T-helper 1 cell treated with Interleukin-12 subunit alpha and Interleukin-12 subunit beta and Interleukin-4 antibody, amounts not matched to agents 30 ng/mL and 1 ng/mL, for 36 hours (primary cell): Measurements from ENCODE around the gene PSTK. TPM values are rescaled to one million over a fixed set of nuclear protein-coding genes. Genes with fewer than 3 reads are reported as not detected.

ENCODE experiments used
- intact Hi-C: fragments of 100-400 bp; cut with micrococcal nuclease; formaldehyde crosslinking; loops from one replicate; pipeline ENCODE4 v1.15.1; 2024
- total RNA-seq: library from RNA; stranded (reverse); gene quantifications from 2 replicates; pipeline ENCODE4 v1.2.3, GENCODE V29; 2022

The PSTK gene
- total RNA-seq, result 3.8 and 5.1 TPM in 2 replicates

DNA sequence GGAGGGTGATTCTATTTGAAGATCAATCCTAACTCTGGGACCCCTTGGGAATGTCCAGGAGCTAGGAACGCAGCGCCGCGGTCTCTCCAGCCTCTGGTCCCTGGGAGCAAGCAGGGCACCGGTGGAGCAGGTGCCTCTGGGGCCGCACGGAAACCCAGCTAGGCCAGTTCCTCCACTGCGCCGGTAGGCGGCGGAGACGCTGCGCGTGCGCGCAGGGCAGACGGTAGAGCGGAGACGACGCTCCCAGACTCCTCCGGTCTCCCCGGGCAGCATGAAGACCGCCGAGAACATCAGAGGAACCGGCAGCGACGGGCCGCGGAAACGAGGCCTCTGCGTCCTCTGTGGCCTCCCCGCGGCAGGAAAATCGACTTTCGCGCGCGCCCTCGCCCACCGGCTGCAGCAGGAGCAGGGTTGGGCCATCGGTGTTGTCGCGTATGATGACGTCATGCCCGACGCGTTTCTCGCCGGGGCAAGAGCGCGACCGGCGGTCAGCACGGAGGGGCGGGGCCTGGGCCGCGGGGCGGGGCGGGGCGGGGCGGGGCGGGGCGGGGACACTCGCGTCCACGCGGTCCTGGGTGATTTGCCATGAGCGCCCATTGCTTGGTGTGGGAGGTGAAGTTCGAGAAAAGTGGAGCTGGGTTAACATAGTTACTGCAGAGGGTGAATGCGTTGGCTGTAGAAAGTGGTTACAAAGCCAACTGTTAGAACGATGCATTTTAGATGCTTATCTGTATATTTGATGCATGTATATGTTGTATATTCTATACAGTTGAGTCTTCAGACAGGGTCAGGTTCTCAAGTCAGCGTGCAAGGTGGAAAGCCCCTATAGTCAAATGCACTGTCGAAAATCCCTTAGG lies at the start of gene PSTK:
PSTK (plus strand) TSS at position 193 of the 857 bp plus-strand sequence; CDS start at position 272, 79 bp downstream.
- intact Hi-C loops, result loop anchor here (1.0 to 2.0 kb wide), 5 partner anchors 26 to 174 kb away; partner anchors contain the start of genes BUB3, C10orf88, FAM24B and IKZF5

- intact Hi-C loops, result no loop called here
Observed at GRCh38 chr10:122931088-122931906, 48.9 kb upstream of the PSTK start.

DNA sequence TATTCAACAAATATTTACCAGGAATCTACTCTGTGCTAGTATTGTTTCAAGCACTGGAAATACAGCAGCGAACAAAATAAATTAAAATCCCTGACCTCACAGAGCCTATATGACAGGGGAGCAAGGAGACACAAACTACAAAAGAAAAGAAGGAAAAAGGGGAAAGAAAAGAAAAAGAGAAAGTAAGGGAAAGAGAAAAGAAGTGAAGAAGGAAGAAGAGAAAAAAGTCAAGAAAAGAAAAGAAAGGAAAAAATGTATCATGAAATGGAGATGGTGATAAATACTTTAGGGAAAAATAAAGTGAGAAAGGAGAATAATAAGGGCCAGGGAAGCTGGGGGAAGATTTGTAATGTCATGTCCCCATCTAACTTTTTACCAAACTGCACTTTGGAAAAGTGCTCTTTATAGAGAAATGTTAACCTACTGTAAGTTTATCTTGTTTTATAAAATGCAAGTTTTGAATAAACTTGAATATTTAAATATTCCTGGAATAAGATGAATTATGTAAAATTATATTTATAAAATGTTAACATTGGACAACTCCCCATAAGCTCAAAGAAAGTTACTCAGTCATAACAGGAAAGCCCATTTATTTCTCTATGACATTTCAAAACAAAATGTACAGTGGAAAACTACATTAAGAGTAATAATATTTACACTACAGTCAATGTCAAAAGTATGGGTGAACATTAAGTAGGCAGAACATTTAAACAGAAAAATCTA lies 40.9 kb upstream of the PSTK start:
- intact Hi-C loops, result no loop called here

GRCh38 chr10:122939856-122940543 lies 40.2 kb upstream of the PSTK start:
- intact Hi-C loops, result no loop called here

DNA sequence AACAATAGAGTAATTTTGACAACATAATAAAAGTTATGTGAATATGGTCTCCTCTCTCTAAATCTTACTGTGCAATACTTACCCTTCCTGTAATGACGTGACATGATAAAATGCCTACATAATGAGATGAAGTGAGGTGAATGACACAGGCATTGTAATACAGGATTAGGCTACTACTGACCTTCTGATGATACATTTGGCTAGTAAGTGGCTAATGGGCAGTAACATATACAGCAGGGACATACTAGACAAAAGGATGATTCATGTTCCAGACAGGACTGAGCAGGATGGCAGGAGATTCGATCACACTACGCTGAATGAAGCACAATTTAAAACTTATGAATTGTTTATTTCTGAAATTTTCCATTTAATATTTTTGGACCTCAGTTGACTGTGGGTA lies 30.9 kb upstream of the PSTK start:
- intact Hi-C loops, result no loop called here

DNA sequence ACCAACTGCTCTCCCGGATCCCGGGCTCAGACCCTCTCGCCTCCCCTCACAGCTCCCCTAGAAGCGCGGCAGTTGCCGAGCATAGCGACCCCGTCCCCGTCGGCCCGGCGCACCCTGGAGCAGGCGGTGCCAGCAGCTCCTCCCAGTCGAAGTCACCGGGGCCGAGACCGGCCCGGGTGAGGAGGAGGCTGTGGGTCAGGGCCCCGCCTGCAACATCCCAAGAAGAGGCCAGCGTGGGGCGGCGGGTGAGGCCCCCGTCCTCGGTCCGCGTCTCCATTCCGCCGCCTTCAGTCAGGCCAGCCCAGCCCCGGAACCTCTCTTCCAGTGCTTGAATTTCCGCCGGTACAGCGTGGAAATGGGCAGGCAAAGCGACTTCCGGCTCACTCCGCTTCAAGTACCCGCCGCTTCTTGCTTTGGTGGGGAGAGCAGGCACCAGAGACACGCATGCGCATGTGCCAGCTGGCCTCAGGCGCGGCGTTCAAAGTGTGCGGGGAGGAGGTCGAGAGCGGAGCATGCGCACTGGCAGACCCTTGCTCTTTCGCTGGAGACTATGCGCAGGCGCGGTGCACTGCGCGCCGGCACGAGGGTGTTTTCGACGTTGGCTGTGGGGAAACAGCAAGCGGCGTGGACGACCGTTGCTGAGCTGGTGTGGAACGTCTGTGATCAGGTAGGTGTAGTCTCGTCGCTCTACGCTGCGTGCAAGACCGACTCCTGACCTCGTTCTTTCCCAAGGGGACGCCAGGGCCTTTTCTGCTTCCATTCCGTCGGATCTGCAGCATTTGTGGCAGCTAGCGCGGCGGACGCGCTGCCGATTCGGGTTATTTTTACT lies 26.1 kb upstream of the PSTK start, which contains the start of gene C10orf88:
C10orf88 (minus strand) TSS at position 326 of the 829 bp plus-strand sequence; CDS start at position 277, 49 bp downstream.
- intact Hi-C loops, result loop anchor here (1.0 to 5.0 kb wide), 6 partner anchors 26 to 200 kb away; partner anchors contain the start of genes BUB3, FAM24B, HMX3 and IKZF5

GRCh38 chr10:122954731-122955050 lies 25.5 kb upstream of the PSTK start:
- intact Hi-C loops, result loop anchor here (1.0 to 5.0 kb wide), 6 partner anchors 26 to 200 kb away; partner anchors contain the start of genes BUB3, FAM24B, HMX3 and IKZF5

DNA sequence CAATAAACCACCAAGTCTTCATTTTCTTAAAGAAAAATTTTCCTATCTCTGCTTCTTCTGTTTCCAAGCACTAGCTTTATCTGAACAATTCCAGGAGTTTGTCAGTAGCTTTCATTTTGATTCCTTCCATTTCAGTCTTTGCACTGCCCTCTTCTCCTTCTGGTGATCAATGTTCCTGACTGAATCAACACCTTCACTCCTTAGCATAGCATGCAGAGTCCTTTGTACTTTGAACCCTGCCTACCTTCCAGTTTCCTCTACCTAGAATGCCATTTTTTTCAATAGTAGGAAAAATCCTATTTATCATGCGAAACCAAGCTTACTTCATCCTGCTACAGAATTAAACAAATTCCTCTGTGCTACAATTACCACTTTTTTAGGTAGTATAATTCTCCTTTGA lies 24.3 kb upstream of the PSTK start:
- intact Hi-C loops, result no loop called here

- intact Hi-C loops, result no loop called here
Observed at GRCh38 chr10:122957474-122957873, 22.7 kb upstream of the PSTK start.

DNA sequence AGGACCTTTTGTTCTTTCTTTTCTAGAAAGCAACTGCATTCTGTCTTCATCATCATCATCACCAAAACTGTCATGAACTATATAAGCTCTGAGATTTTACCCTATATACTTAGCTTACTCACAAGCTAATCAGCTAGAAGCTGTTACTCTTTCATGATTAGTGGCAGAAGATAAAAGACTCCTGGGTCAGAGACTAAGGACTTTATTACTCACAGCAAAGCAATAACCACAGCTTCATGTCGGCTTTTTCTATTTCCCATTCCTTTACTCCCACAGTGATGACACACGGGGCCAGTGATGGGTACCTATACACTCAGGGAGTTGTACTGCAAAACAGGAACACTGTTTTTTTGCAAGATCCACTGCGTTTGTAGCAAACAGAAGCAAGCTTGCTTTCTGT lies 17.8 kb upstream of the PSTK start:
- intact Hi-C loops, result no loop called here

- intact Hi-C loops, result no loop called here
Observed at GRCh38 chr10:122966879-122967278, 13.3 kb upstream of the PSTK start.

- intact Hi-C loops, result no loop called here
Observed at GRCh38 chr10:122968698-122969097, 11.5 kb upstream of the PSTK start.

- intact Hi-C loops, result no loop called here
Observed at GRCh38 chr10:122974023-122974422, 6.2 kb upstream of the PSTK start.

GRCh38 chr10:122974543-122975064 lies 5.6 kb upstream of the PSTK start:
- intact Hi-C loops, result no loop called here

GRCh38 chr10:122981066-122981464 lies 864 bp downstream of the PSTK start:
- intact Hi-C loops, result loop anchor here (2.0 kb wide), 1 partner anchor 68 kb away; no protein-coding TSS in a partner anchor

- intact Hi-C loops, result no loop called here
Observed at GRCh38 chr10:122983898-122984297, 3.7 kb downstream of the PSTK start.

DNA sequence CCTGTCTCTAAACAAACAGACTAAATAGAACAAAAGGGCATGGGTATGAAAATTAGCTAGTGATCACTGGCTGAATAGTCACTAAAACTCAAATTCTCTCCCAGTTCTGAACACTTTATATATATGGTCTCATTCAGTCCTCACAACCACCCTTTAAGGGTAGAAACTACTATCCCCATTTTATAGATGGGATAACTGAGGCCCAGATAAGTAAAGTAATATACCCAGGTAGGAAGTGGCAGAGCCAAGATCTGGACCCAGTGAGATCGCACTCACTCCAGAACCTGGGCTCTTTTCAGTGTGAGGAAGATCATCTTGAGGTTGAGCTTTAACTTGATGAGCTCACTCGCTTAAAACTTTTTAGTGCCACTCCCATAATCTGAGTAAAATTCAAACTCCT lies 4.5 kb downstream of the PSTK start:
- intact Hi-C loops, result no loop called here

- intact Hi-C loops, result no loop called here
Observed at GRCh38 chr10:122986335-122986734, 6.1 kb downstream of the PSTK start.

DNA sequence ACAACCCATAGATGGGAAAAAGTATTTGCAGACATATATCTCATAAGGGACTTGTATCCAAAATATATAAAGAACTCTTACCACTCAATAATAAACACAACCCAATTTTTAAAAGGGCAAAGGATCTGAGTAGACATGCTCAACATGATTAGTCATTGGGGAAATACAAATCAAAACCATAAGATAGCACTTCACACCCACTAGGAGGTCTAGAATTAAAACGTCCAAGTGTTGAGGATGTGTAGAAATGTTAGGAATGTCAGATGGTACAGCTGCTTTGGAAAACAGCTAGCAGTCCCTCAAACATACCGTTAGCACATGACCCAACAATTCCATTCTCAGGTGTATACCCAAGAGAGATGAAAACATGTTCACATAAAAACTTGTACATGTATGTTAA lies 8.3 kb downstream of the PSTK start:
- intact Hi-C loops, result no loop called here

GRCh38 chr10:122990278-122990677 lies 10.1 kb downstream of the PSTK start:
- intact Hi-C loops, result no loop called here
